Duodenal mucosa (tissue), 2 donors: ENCODE measurements around the gene SPON2.
A peak's percentile ranks its signal among the peaks of the same experiment; 100 is the strongest.

ENCODE experiments used
- H3K27ac ChIP-seq: one replicate; pipeline ENCODE4 v1.7.0; 2013; ENCODE audit warnings: low read depth, low read length
- H3K27me3 ChIP-seq, 2 donors: one replicate each; pipeline ENCODE4 v1.7.0; 2013; ENCODE audit warnings: low read length in 2 of 2, control low read depth in 1 of 2; ENCODE audit not compliant: insufficient read depth in 2 of 2, control insufficient read depth in 1 of 2
- H3K36me3 ChIP-seq, 2 donors: one replicate each; pipeline ENCODE4 v1.7.0; 2013; ENCODE audit warnings: low read length in 2 of 2, control low read depth in 1 of 2; ENCODE audit not compliant: insufficient read depth in 2 of 2, control insufficient read depth in 1 of 2
- H3K4me1 ChIP-seq, 2 donors: one replicate each; pipeline ENCODE4 v1.7.0; 2013; ENCODE audit warnings: low read length in 2 of 2, control low read depth in 1 of 2; ENCODE audit not compliant: insufficient read depth in 2 of 2, control insufficient read depth in 1 of 2
- H3K4me3 ChIP-seq, 2 donors: one replicate each; pipeline ENCODE4 v1.7.0; 2013; ENCODE audit warnings: low read length in 2 of 2, low read depth in 1 of 2
- H3K9ac ChIP-seq, 2 donors: one replicate each; pipeline ENCODE4 v1.7.0; 2013; ENCODE audit warnings: low read length in 2 of 2, low read depth in 1 of 2
- H3K9me3 ChIP-seq, 2 donors: one replicate each; pipeline ENCODE4 v1.7.0; 2013; ENCODE audit warnings: low read length in 2 of 2, control low read depth in 1 of 2; ENCODE audit not compliant: control insufficient read depth in 1 of 2

Gene SPON2

GRCh38 chr4:1171311-1172227 is 814 bp downstream of the SPON2 start:
- Histone ChIP-seq H3K36me3 (peaks cover 0 to 2% of the 10 kb centered on the region in 2 donors), H3K27me3 (peaks cover 22 to 45% of the 10 kb centered on the region in 2 donors), H3K9ac (peak overlapping the region in 1 of 2 donors; percentile 26), H3K9me3 (no peaks in the 10 kb centered on the region), H3K4me1 (peaks cover 8 to 41% of the 10 kb centered on the region in 2 donors), H3K27ac (no peak overlapping the region), H3K4me3 (peak overlapping the region; percentile 35 to 54)

- H3K27me3 ChIP-seq, result peaks cover 22 to 45% of the 10 kb centered on the region in 2 donors
- H3K4me1 ChIP-seq, result peaks cover 8 to 41% of the 10 kb centered on the region in 2 donors
Observed at GRCh38 chr4:1170976-1171310, 1.4 kb downstream of the SPON2 start.

GRCh38 chr4:1170156-1170975 is 2.0 kb downstream of the SPON2 start:
- no peak overlapping the region for H3K4me3 ChIP-seq
- peaks cover 0 to 2% of the 10 kb centered on the region in 2 donors for H3K36me3 ChIP-seq
- no peak overlapping the region for H3K27ac ChIP-seq
- H3K9ac ChIP-seq, result no peak overlapping the region
- H3K4me1 ChIP-seq, result peaks cover 8 to 41% of the 10 kb centered on the region in 2 donors
- H3K27me3 ChIP-seq, result peaks cover 22 to 45% of the 10 kb centered on the region in 2 donors
- no peaks in the 10 kb centered on the region for H3K9me3 ChIP-seq

More at GRCh38 chr4:1170976-1171310, 1.4 kb downstream of the SPON2 start:
- Histone ChIP-seq H3K9ac (no peak overlapping the region), H3K9me3 (no peaks in the 10 kb centered on the region), H3K27ac (no peak overlapping the region), H3K4me3 (peak overlapping the region in 1 of 2 donors; percentile 54), H3K36me3 (peaks cover 0 to 2% of the 10 kb centered on the region in 2 donors)

- Histone ChIP-seq H3K9me3 (no peaks in the 10 kb centered on the region), H3K27ac (peak overlapping the region; percentile 6), H3K27me3 (peaks cover 22 to 45% of the 10 kb centered on the region in 2 donors), H3K9ac (no peak overlapping the region), H3K36me3 (peaks cover 0 to 2% of the 10 kb centered on the region in 2 donors), H3K4me1 (peaks cover 8 to 41% of the 10 kb centered on the region in 2 donors), H3K4me3 (no peak overlapping the region)
Observed at GRCh38 chr4:1169691-1170096, 2.7 kb downstream of the SPON2 start.

- Histone ChIP-seq H3K4me3 (no peak overlapping the region), H3K4me1 (peaks cover 8 to 41% of the 10 kb centered on the region in 2 donors), H3K36me3 (peaks cover 0 to 2% of the 10 kb centered on the region in 2 donors), H3K27me3 (peaks cover 22 to 45% of the 10 kb centered on the region in 2 donors), H3K27ac (no peak overlapping the region), H3K9ac (no peak overlapping the region), H3K9me3 (no peaks in the 10 kb centered on the region)
Observed at GRCh38 chr4:1169171-1169671, 3.2 kb downstream of the SPON2 start.

- Histone ChIP-seq H3K4me3 (peak overlapping the region; percentile 75 to 77), H3K9me3 (no peaks in the 10 kb centered on the region), H3K9ac (peak overlapping the region in 1 of 2 donors; percentile 66), H3K27me3 (peaks cover 22 to 45% of the 10 kb centered on the region in 2 donors), H3K27ac (no peak overlapping the region), H3K36me3 (peaks cover 0 to 2% of the 10 kb centered on the region in 2 donors), H3K4me1 (peaks cover 11 to 41% of the 10 kb centered on the region in 2 donors)
Observed at GRCh38 chr4:1168191-1169101, 3.9 kb downstream of the SPON2 start.

- peaks cover 0 to 2% of the 10 kb centered on the region in 2 donors for H3K36me3 ChIP-seq
- peak overlapping the region; percentile 75 to 77 for H3K4me3 ChIP-seq
- H3K4me1 ChIP-seq, result peaks cover 15 to 35% of the 10 kb centered on the region in 2 donors
- H3K27me3 ChIP-seq, result peaks cover 19 to 37% of the 10 kb centered on the region in 2 donors
- H3K27ac ChIP-seq, result peak overlapping the region; percentile 17
- peak overlapping the region; percentile 34 to 66 for H3K9ac ChIP-seq
- no peaks in the 10 kb centered on the region for H3K9me3 ChIP-seq
Observed at GRCh38 chr4:1167244-1167949, 5.0 kb downstream of the SPON2 start.

GRCh38 chr4:1166509-1167243 is 5.7 kb downstream of the SPON2 start:
- H3K4me3 ChIP-seq, result peak overlapping the region in 1 of 2 donors; percentile 75
- peaks cover 14 to 29% of the 10 kb centered on the region in 2 donors for H3K27me3 ChIP-seq
- no peaks in the 10 kb centered on the region for H3K9me3 ChIP-seq
- peaks cover 15 to 30% of the 10 kb centered on the region in 2 donors for H3K4me1 ChIP-seq
- H3K27ac ChIP-seq, result no peak overlapping the region
- peak overlapping the region in 1 of 2 donors; percentile 34 for H3K9ac ChIP-seq
- H3K36me3 ChIP-seq, result peaks cover 0 to 2% of the 10 kb centered on the region in 2 donors
